Keratinocyte (primary cell): Measurements from ENCODE around the gene NR3C2.

Source experiments
- EZH2 ChIP-seq: IDR thresholded peaks from one replicate; pipeline ENCODE4 v1.6.1; 2012; ENCODE audit warnings: inconsistent platforms, mild to moderate bottlenecking, low read length, moderate library complexity
- TF ChIP-seq, protein P1 (sequence below), 3 experiments: IDR thresholded peaks in 1 of 3; conservative IDR thresholded peaks in 1 of 3; optimal IDR thresholded peaks in 1 of 3; 2 replicates in 2 of 3; 3 replicates in 1 of 3; pipeline versions ENCODE3 to v1.5.1; 2011; ENCODE audit warnings: low read length in 3 of 3, mild to moderate bottlenecking in 3 of 3, moderate library complexity in 2 of 3, control low read depth in 1 of 3, inconsistent platforms in 1 of 3; ENCODE audit not compliant: insufficient read depth in 2 of 3; ENCODE audit errors: extremely low read depth in 1 of 3

DNA sequence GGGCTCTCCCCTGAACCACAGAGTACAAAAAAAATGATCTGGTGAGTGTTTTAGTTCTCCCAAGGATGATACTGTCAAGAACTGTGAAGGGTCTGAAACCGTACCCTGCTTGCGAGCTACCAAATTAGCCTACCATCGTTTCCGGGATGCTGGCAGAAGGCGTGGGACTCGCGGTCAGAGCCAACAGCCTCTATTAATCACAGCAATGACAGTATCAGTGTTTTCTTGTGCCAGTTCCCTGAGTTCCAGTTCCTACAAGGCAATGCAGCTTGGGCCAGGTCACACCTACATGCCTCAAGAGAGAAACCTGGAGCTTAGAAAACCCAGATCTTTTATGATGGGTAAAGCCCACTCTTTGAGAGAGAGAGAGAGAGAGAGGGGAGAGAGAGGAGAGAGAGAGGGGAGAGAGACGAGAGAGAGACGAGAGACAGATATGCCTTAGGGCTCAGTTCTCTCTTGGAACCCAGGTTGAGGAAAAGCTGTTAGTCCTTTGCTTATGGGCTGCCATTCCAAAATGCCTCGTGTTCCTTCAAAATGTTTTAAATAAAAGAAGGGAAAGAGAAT is 382.5 kb downstream of the NR3C2 start:
- no peak for TF ChIP-seq EZH2
- TF ChIP-seq, protein P1, sequence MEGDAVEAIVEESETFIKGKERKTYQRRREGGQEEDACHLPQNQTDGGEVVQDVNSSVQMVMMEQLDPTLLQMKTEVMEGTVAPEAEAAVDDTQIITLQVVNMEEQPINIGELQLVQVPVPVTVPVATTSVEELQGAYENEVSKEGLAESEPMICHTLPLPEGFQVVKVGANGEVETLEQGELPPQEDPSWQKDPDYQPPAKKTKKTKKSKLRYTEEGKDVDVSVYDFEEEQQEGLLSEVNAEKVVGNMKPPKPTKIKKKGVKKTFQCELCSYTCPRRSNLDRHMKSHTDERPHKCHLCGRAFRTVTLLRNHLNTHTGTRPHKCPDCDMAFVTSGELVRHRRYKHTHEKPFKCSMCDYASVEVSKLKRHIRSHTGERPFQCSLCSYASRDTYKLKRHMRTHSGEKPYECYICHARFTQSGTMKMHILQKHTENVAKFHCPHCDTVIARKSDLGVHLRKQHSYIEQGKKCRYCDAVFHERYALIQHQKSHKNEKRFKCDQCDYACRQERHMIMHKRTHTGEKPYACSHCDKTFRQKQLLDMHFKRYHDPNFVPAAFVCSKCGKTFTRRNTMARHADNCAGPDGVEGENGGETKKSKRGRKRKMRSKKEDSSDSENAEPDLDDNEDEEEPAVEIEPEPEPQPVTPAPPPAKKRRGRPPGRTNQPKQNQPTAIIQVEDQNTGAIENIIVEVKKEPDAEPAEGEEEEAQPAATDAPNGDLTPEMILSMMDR (optimal IDR thresholded peaks at IDR 0.05 in 1 of 3, IDR thresholded peaks at IDR 0.05 in 1 of 3, conservative IDR thresholded peaks at IDR 0.05 in 1 of 3; ENCODE audit: extremely low read depth in 1 of 3, insufficient read depth in 2 of 3, low read length in 3 of 3) = no peak
